Inferior parietal cortex (tissue), 1 donor: Measurements from ENCODE around the gene AKAP8L.

ENCODE experiments used
- DNase-seq: peaks from one replicate; pipeline ENCODE4 v3.0.0-alpha.2; 2016; ENCODE audit errors: extremely low spot score

The AKAP8L gene

GRCh38 chr19:15448778-15449619 is 30.2 kb upstream of the AKAP8L start:
- DNase-seq, result no peak

- DNase-seq, result no peak
Observed at GRCh38 chr19:15448044-15448777, 29.4 kb upstream of the AKAP8L start.

GRCh38 chr19:15447057-15447456 is 28.3 kb upstream of the AKAP8L start:
- no peak for DNase-seq

- no peak for DNase-seq
Observed at GRCh38 chr19:15445807-15446376, 27.1 kb upstream of the AKAP8L start.

- DNase-seq, result no peak
Observed at GRCh38 chr19:15445227-15445605, 26.4 kb upstream of the AKAP8L start.

- DNase-seq, result no peak
Observed at GRCh38 chr19:15444505-15445226, 25.9 kb upstream of the AKAP8L start.

GRCh38 chr19:15443838-15444237 is 25.1 kb upstream of the AKAP8L start:
- DNase-seq, result no peak

GRCh38 chr19:15443325-15443724 is 24.5 kb upstream of the AKAP8L start:
- DNase-seq, result no peak

- DNase-seq, result no peak
Observed at GRCh38 chr19:15442142-15442920, 23.5 kb upstream of the AKAP8L start.

GRCh38 chr19:15441317-15441716 is 22.5 kb upstream of the AKAP8L start:
- DNase-seq, result no peak

- DNase-seq, result no peak
Observed at GRCh38 chr19:15439821-15440641, 21.2 kb upstream of the AKAP8L start.

GRCh38 chr19:15439078-15439799 is 20.5 kb upstream of the AKAP8L start:
- no peak for DNase-seq

GRCh38 chr19:15438577-15438976 is 19.8 kb upstream of the AKAP8L start:
- no peak for DNase-seq

- DNase-seq, result no peak
Observed at GRCh38 chr19:15438124-15438496, 19.3 kb upstream of the AKAP8L start.

- DNase-seq, result no peak
Observed at GRCh38 chr19:15437355-15438123, 18.8 kb upstream of the AKAP8L start.

GRCh38 chr19:15436826-15437110 is 18.0 kb upstream of the AKAP8L start:
- DNase-seq, result no peak

GRCh38 chr19:15436012-15436825 is 17.4 kb upstream of the AKAP8L start:
- no peak for DNase-seq

GRCh38 chr19:15433519-15434069 is 14.8 kb upstream of the AKAP8L start:
- DNase-seq, result no peak
